BE2C (cell line): Measurements from ENCODE around the gene C1QTNF3.

Source experiments
- DNase-seq: peaks from one replicate; pipeline ENCODE4 v3.0.0-alpha.2; 2020
- H3K27me3 ChIP-seq: fragments of 250-450 bp; sonication (Bioruptor Pico); 2 replicates; pipeline ENCODE4 v1.5.1; 2020; ENCODE audit warnings: mild to moderate bottlenecking
- H3K36me3 ChIP-seq: fragments of 250-450 bp; sonication (Bioruptor Pico); 2 replicates; pipeline ENCODE4 v1.5.1; 2020; ENCODE audit warnings: mild to moderate bottlenecking
- H3K4me1 ChIP-seq: fragments of 250-450 bp; sonication (Bioruptor Pico); 2 replicates; pipeline ENCODE4 v1.5.1; 2020
- H3K4me3 ChIP-seq: 2 replicates; pipeline ENCODE4 v1.5.1; 2011; ENCODE audit warnings: low read depth, low read length
- H3K9me3 ChIP-seq: fragments of 250-450 bp; sonication (Bioruptor Pico); 2 replicates; pipeline ENCODE4 v1.5.1; 2020
- CTCF ChIP-seq: IDR thresholded peaks from 2 replicates; pipeline ENCODE4 v1.5.1; 2012; ENCODE audit warnings: mild to moderate bottlenecking, low read depth, low read length

The C1QTNF3 gene

GRCh38 chr5:34047774-34048572, 5.0 kb upstream of the C1QTNF3 start:
- no peaks in the 10 kb centered on the region for H3K36me3 ChIP-seq
- no peak for TF ChIP-seq CTCF
- H3K27me3 ChIP-seq, result no peaks in the 10 kb centered on the region; the same call in 1 of the 2 replicates
- no peaks in the 10 kb centered on the region for H3K9me3 ChIP-seq
- DNase-seq, result no peak
- no peak overlapping the region for H3K4me3 ChIP-seq
- H3K4me1 ChIP-seq, result no peaks in the 10 kb centered on the region; the same call in 1 of the 2 replicates

GRCh38 chr5:34047143-34047542, 4.1 kb upstream of the C1QTNF3 start:
- no peaks in the 10 kb centered on the region for H3K36me3 ChIP-seq
- H3K4me1 ChIP-seq, result no peaks in the 10 kb centered on the region
- no peak overlapping the region for H3K4me3 ChIP-seq
- H3K27me3 ChIP-seq, result no peaks in the 10 kb centered on the region; the same call in 1 of the 2 replicates
- DNase-seq, result no peak
- TF ChIP-seq CTCF, result no peak
- no peaks in the 10 kb centered on the region for H3K9me3 ChIP-seq

- H3K4me1 ChIP-seq, result no peaks in the 10 kb centered on the region
- no peaks in the 10 kb centered on the region for H3K9me3 ChIP-seq
- H3K36me3 ChIP-seq, result no peaks in the 10 kb centered on the region
- DNase-seq, result no peak
- H3K4me3 ChIP-seq, result no peak overlapping the region
- H3K27me3 ChIP-seq, result no peaks in the 10 kb centered on the region; the same call in 1 of the 2 replicates
- TF ChIP-seq CTCF, result no peak
Measured at GRCh38 chr5:34045996-34046395, 3.0 kb upstream of the C1QTNF3 start.

GRCh38 chr5:34045023-34045422, 2.0 kb upstream of the C1QTNF3 start:
- no peaks in the 10 kb centered on the region for H3K4me1 ChIP-seq

GRCh38 chr5:34042321-34042720, 692 bp downstream of the C1QTNF3 start:
- Histone ChIP-seq H3K4me1 (no peaks in the 10 kb centered on the region), H3K27me3 (no peaks in the 10 kb centered on the region), H3K36me3 (no peaks in the 10 kb centered on the region), H3K4me3 (no peak overlapping the region), H3K9me3 (no peaks in the 10 kb centered on the region)
- no peak for TF ChIP-seq CTCF
- DNase-seq, result no peak

More at GRCh38 chr5:34045023-34045422, 2.0 kb upstream of the C1QTNF3 start:
- TF ChIP-seq CTCF, result no peak
- no peaks in the 10 kb centered on the region for H3K27me3 ChIP-seq
- H3K36me3 ChIP-seq, result no peaks in the 10 kb centered on the region
- no peak overlapping the region for H3K4me3 ChIP-seq
- H3K9me3 ChIP-seq, result no peaks in the 10 kb centered on the region
- no peak for DNase-seq

- no peak for TF ChIP-seq CTCF
- DNase-seq, result no peak
Measured at GRCh38 chr5:34041247-34041972, 1.6 kb downstream of the C1QTNF3 start.

More at GRCh38 chr5:34041247-34041972, 1.6 kb downstream of the C1QTNF3 start:
- Histone ChIP-seq H3K4me3 (no peak overlapping the region), H3K27me3 (no peaks in the 10 kb centered on the region), H3K4me1 (no peaks in the 10 kb centered on the region), H3K36me3 (no peaks in the 10 kb centered on the region), H3K9me3 (no peaks in the 10 kb centered on the region)
